Hippocampal formation (tissue), 2 donors: ENCODE measurements around the gene ADAMTS3.

ENCODE experiments used
- DNase-seq, 2 donors: peaks; one replicate each; lab custom pipeline; 2025; lab: John Stamatoyannopoulos, UW

ADAMTS3 gene

DNA sequence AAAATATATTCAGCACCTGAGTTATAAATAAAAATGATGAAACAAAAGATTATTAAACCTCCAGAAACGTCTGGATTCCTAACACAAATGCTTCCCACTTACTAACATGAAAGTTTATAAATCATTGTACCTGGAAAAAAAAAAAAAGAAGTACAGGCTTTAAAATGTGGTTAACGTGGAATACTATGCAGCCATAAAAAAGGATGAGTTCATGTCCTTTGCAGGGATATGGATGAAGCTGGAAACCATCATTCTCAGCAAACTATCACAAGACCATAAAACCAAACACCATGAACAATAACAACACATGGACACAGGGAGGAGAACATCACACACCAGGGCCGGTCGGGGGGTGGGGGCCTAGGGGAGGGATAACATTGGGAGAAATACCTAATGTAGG is 160.5 kb downstream of the ADAMTS3 start:
- DNase-seq: no peak

GRCh38 chr4:72405417-72405816 is 163.6 kb downstream of the ADAMTS3 start:
- DNase-seq: no peak

DNA sequence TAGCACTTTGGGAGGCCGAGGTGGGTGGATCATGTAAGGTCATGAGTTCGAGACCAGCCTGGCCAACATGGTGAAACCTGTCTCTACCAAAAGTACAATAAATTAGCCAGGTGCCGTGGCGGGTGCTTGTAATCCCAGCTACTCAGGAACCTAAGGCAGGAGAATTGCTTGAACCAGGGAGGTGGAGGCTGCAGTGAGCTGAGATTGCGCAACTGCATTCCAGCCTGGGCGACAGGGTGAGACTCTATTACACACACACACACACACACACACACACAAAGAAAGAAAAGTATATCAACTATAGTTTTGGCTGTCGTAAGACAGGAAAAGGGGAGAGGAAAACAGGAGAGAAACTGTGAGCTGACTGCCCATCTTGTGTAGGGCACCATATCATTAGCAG is 171.7 kb downstream of the ADAMTS3 start:
- DNase-seq: no peak

- DNase-seq: no peak
These were observed 174.9 kb downstream of the ADAMTS3 start for GRCh38 chr4:72394012-72394663.

DNA sequence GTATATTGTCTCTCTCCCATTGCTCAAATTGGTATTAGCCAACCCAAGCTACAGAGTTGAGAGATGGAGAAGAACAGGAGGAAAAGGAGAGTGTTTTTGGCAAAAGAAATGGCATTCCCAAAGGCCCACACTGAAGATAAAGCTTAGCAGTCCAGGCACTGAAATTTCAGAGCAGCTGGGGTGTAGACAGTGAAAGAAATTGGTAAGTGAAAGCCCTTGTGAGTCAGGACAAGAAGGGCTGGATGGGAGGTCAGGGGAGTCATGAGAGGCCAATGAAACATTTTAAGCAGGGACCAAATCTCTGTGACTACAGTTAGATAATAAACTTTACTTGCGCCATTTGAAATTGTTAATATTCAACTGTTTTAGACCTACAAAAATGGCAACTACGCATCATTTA is 177.7 kb downstream of the ADAMTS3 start:
- DNase-seq: no peak

GRCh38 chr4:72390409-72390808 is 178.6 kb downstream of the ADAMTS3 start:
- DNase-seq: no peak

DNA sequence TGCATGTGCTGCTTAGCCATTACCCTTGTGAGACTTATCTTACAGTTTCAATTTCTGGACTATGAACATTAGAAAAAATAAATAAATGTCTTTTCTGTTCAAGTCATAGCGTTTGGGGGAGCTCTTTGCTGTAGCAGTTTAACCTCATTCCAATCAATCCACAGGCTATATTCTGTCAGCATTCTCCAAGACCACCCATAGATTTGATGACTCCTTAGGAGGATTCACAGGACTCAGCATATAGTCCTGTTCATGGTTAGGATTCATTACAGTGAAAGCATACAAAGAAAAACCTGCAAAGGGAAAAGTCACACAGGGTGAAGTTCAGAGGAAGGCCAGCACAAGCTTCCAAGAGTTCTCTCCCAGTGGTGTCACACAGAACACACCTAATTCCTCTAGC is 180.5 kb downstream of the ADAMTS3 start:
- DNase-seq: no peak

GRCh38 chr4:72387959-72388358 is 181.1 kb downstream of the ADAMTS3 start:
- no peak for DNase-seq

- DNase-seq: no peak
These were observed 185.6 kb downstream of the ADAMTS3 start for GRCh38 chr4:72383439-72383838.

DNA sequence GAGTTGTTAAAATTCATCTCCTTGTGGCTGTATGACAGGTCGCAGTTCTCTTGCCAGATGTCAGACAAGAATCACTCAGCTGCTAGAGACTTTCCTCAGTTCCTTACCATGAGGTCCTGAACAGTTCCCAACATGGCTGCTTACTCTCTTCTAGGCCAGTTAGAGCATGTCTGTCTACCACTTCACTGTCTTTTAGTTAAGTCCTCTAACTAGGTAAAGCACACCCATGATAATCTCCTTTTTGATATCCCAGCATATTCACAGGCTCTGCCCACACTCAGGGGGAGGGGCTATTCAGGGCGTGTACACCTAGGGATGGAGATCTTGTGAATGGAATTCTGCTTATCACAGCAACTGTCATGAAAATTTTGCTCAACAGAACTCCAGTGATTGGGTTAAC is 190.1 kb downstream of the ADAMTS3 start:
- no peak for DNase-seq

DNA sequence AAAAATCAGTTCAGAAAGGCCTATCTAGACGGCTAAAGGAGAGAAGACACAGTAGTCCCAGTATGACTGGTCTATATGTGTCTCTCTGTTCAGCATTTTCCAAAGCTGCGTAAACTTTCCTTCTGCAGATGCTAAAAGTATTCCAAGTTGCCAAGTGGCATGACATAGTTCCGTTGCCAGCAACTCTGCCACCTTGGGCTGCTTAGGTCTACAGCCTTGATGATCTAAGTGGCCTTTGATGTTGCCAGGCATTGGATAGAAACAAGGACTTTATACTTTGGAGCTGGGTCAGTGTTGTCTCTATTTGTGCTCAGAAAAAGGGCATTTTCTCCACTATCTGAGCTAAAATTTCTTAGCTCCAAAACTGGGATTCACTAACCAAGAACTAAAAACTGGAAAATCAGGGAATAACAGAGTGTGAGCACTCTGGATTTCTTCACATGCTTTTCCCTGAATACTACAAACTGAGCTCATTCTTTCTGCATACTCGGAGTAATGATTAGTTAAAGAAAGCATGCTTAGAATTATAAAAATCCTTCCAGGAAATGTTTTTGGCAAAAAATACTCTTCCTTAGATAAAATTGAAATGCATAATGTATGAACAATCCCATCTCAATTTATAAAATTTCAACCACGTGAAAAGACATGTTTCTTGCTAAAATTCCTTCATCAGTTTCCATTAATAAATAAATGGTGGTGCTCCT is 191.4 kb downstream of the ADAMTS3 start:
- no peak for DNase-seq

DNA sequence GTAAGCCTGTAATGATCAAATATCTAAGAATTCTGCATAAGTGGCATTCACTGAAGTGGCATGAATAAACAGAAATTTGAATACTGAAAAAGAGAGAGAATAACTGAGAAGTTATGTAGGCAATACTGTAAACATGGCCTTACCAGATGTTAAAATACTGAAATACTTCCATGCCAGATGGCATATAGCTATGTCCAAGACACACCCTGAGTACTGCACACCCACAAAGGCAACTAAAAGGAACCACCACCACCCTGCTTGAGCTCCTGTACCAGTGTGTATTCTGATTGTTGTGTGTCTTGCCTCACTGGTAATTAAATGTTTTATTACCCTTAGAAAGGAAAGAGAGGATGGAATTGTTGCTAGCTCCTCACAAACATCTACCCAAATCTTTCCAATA is 192.1 kb downstream of the ADAMTS3 start:
- DNase-seq: no peak

- DNase-seq: no peak
These were observed 193.8 kb downstream of the ADAMTS3 start for GRCh38 chr4:72375073-72375736.

- no peak for DNase-seq
These were observed 194.9 kb downstream of the ADAMTS3 start for GRCh38 chr4:72374159-72374558.

GRCh38 chr4:72366601-72367000 is 202.4 kb downstream of the ADAMTS3 start:
- DNase-seq: no peak

GRCh38 chr4:72365981-72366380 is 203.0 kb downstream of the ADAMTS3 start:
- no peak for DNase-seq

GRCh38 chr4:72365016-72365415 is 204.0 kb downstream of the ADAMTS3 start:
- DNase-seq: no peak

DNA sequence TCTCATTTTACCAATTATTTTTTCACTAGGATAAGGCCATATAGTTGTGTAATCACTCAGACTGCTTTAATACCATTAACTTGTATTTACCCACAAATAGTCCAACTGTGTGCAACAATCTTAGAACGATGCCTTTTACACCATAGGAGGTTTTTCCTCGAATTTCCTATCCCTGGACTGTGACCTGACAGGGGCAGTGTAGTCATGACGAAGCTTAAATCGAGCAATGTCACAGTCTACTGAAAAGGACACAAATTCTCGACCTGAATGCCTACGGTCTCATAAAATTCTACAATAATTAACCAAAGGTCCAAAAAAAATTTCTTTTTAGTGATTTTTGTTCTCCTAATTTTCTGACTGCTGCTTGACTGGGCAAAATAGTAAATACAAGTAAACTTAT is 208.9 kb downstream of the ADAMTS3 start:
- no peak for DNase-seq

DNA sequence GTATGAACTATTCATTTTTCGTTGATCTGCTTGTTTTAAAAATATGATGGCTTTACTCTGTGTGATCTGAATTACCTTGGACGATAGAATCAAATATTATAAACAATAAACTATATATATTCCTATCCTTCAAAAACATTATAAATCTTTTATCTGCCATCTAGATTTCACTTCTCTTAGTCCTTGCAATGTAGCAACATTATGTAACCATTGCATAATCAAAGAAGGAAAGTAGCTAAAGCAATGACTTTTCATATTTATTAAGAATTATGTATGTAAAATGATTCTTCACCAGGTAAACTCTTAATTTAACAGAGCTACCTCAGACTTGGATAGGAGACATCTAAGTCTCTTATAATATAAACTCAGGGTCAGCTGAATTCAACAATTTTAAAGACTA is 210.5 kb downstream of the ADAMTS3 start:
- no peak for DNase-seq

DNA sequence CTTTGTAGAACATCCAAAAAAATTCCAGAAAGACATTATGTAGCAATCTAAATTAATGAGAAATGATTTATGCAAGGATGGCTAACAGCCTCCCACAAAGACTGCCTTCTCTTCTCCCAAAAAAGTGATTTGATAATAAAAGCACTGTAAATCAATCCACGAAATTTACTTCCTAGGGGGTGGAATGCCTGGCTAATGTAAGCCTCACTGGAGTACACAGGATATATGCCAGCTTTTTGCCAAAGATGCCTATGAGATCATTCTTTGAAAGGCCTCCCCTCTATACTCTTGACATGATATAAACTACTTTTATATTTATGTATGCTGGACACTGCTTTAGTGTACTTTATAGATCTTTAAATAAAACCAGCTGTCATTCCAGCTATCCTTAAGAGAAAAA is 211.1 kb downstream of the ADAMTS3 start:
- DNase-seq: no peak

DNA sequence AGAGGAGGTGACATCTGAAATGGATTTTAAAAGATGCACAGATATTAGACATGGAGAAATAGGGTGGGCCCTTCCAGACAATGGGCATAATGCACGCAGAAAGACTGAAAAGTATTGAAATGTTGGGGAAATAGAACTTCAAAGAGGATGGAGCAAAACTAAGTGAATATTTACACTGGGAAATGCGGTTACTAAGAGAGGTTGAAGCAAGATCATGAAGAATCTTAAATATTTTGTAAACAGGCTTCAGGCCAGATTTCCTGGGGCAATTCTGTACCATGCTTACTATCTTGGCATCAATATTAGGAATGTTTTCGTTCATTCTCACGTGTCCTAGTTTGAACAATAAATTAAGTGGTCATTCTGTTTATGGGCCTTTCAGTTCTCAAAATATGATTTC is 216.3 kb downstream of the ADAMTS3 start:
- no peak for DNase-seq

- no peak for DNase-seq
These were observed 217.5 kb downstream of the ADAMTS3 start for GRCh38 chr4:72351521-72351920.

GRCh38 chr4:72348701-72349100 is 220.3 kb downstream of the ADAMTS3 start:
- DNase-seq: no peak
